ENCODE measurements around the gene CRTC1.

CRTC1 gene

DNA sequence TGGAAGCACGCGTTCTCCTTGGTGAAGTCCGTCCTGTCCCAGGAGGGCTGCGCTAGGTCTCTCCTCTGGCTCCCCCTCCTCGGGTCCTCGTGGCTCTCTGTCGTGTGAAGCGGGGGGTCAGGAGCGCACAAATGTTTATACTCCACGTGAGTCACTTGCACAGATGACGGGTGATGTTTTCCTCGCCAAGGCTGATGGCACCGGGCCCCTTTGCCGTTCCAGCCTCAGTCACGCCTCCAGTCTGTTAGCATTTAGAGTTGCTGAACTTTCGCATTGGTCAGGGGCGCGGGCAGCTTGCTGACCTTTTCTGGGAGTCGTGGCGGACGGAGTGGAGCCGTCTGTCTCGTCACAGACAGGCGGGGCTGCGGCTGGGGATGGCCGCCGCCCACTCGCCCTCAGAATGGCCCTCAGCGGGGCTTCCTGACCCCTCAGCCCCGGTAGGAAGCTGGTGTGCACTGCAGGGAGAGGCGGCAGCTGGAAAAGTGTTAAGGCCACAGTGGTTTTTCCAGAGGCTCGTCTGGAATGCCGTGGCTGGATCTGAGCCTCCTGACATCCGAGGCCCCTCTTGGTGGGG, 32.9 kb upstream of the CRTC1 start:
- no peak for DNase-seq
- TF ChIP-seq EZH2 (optimal IDR thresholded peaks at IDR 0.05; ENCODE audit: low read depth, low read length), result no peak
- no peak for TF ChIP-seq EZH2phosphoT487 (IDR thresholded peaks at IDR 0.05; ENCODE audit: low read length)
- TF ChIP-seq, protein P1, sequence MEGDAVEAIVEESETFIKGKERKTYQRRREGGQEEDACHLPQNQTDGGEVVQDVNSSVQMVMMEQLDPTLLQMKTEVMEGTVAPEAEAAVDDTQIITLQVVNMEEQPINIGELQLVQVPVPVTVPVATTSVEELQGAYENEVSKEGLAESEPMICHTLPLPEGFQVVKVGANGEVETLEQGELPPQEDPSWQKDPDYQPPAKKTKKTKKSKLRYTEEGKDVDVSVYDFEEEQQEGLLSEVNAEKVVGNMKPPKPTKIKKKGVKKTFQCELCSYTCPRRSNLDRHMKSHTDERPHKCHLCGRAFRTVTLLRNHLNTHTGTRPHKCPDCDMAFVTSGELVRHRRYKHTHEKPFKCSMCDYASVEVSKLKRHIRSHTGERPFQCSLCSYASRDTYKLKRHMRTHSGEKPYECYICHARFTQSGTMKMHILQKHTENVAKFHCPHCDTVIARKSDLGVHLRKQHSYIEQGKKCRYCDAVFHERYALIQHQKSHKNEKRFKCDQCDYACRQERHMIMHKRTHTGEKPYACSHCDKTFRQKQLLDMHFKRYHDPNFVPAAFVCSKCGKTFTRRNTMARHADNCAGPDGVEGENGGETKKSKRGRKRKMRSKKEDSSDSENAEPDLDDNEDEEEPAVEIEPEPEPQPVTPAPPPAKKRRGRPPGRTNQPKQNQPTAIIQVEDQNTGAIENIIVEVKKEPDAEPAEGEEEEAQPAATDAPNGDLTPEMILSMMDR (IDR thresholded peaks at IDR 0.05; ENCODE audit: low read length), result no peak
- H3F3A ChIP-seq (ENCODE audit: insufficient read depth, low read length), result no peaks in the 10 kb centered on the region
- H2AFZ ChIP-seq (ENCODE audit: low read length), result no peak overlapping the region
- no peaks in the 10 kb centered on the region for H3K4me1 ChIP-seq (ENCODE audit: low read length)
- peaks cover 4% of the 10 kb centered on the region; the same call in 1 of the 2 replicates for H3K79me2 ChIP-seq (ENCODE audit: low read length)
- H3K9me3 ChIP-seq (replicated peaks; ENCODE audit: insufficient read depth, low read length), result no peaks in the 10 kb centered on the region
- no peaks in the 10 kb centered on the region for H3K27me3 ChIP-seq (replicated peaks; ENCODE audit: insufficient read depth, low read length)
- no peak overlapping the region for H3K9ac ChIP-seq (ENCODE audit: low read length)
- no peaks in the 10 kb centered on the region for H3K36me3 ChIP-seq (replicated peaks; ENCODE audit: insufficient read depth, low read length)
- no peak overlapping the region for H3K4me2 ChIP-seq (ENCODE audit: low read depth, low read length)
- H4K20me1 ChIP-seq (ENCODE audit: insufficient read depth, low read length), result no peaks in the 10 kb centered on the region
- H3K4me3 ChIP-seq (ENCODE audit: low read length), result no peak overlapping the region
- no peaks in the 10 kb centered on the region for H3K9me2 ChIP-seq (replicated peaks; ENCODE audit: insufficient read depth, low read length)
- H3K27ac ChIP-seq (ENCODE audit: low read length), result no peak overlapping the region

DNA sequence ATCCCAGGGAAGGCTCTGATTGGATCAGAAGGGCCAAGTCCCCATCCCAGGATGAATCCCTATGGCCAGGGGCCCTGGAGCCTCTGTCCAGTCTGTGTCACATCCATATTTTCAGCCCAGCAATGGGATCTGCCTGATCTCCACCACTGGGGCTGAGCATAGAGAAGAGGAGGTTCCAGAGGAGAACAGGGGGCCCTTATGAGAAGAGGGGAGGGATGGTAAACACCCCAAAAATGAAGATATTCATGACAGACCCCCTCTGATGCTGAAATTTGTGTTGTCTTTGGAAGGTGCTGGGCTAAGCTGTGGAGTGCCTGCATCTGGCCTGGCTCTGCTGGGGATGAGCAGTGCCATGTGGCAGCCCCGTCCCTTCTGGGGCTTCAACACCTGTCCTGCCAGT, 32.2 kb upstream of the CRTC1 start:
- Histone ChIP-seq H3K36me3 (replicated peaks; ENCODE audit: insufficient read depth, low read length) (no peaks in the 10 kb centered on the region), H3K9me2 (replicated peaks; ENCODE audit: insufficient read depth, low read length) (no peaks in the 10 kb centered on the region), H4K20me1 (ENCODE audit: insufficient read depth, low read length) (no peaks in the 10 kb centered on the region), H3K9me3 (replicated peaks; ENCODE audit: insufficient read depth, low read length) (no peaks in the 10 kb centered on the region), H3K9ac (ENCODE audit: low read length) (no peak overlapping the region), H3K27ac (ENCODE audit: low read length) (no peak overlapping the region), H2AFZ (ENCODE audit: low read length) (no peak overlapping the region), H3K4me1 (ENCODE audit: low read length) (no peaks in the 10 kb centered on the region), H3K27me3 (replicated peaks; ENCODE audit: insufficient read depth, low read length) (no peaks in the 10 kb centered on the region), H3F3A (ENCODE audit: insufficient read depth, low read length) (no peaks in the 10 kb centered on the region), H3K4me3 (ENCODE audit: low read length) (no peak overlapping the region), H3K79me2 (ENCODE audit: low read length) (peaks cover 4% of the 10 kb centered on the region; the same call in 1 of the 2 replicates), H3K4me2 (ENCODE audit: low read depth, low read length) (no peak overlapping the region)
- no peak for DNase-seq
- TF ChIP-seq EZH2 (optimal IDR thresholded peaks at IDR 0.05; ENCODE audit: low read depth, low read length), result no peak
- TF ChIP-seq, protein P1 (IDR thresholded peaks at IDR 0.05; ENCODE audit: low read length), result no peak
- TF ChIP-seq EZH2phosphoT487 (IDR thresholded peaks at IDR 0.05; ENCODE audit: low read length), result no peak

DNA sequence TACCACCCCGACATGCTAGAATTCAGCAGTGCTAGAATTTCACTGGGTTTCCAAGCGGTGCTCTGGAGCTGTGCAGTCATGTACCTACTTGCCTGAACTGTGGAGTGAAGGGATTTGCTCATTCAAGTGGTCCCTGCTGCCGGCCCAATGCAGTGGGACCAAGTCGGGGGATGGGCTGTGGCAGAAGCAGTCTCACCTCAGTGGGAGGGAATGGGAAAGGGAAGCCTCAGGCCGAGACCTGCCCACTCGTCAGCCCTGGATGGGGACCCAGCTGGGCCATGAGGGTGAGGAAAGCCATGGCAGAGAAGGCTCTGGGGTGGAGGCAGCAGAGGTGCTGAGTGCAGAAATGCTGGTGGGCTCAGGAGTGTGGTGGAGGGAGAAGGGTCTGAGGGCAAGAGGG, 31.7 kb upstream of the CRTC1 start:
- no peaks in the 10 kb centered on the region for H3K36me3 ChIP-seq (replicated peaks; ENCODE audit: insufficient read depth, low read length)
- no peak overlapping the region for H3K4me3 ChIP-seq (ENCODE audit: low read length)
- no peaks in the 10 kb centered on the region for H3K79me2 ChIP-seq (ENCODE audit: low read length)
- no peaks in the 10 kb centered on the region for H3K4me1 ChIP-seq (ENCODE audit: low read length)
- H3K4me2 ChIP-seq (ENCODE audit: low read depth, low read length), result no peak overlapping the region
- TF ChIP-seq, protein P1 (IDR thresholded peaks at IDR 0.05; ENCODE audit: low read length), result no peak
- no peak for TF ChIP-seq EZH2 (optimal IDR thresholded peaks at IDR 0.05; ENCODE audit: low read depth, low read length)
- TF ChIP-seq EZH2phosphoT487 (IDR thresholded peaks at IDR 0.05; ENCODE audit: low read length), result no peak
- no peak for DNase-seq
- H3F3A ChIP-seq (ENCODE audit: insufficient read depth, low read length), result no peaks in the 10 kb centered on the region
- H3K9me2 ChIP-seq (replicated peaks; ENCODE audit: insufficient read depth, low read length), result no peaks in the 10 kb centered on the region
- no peak overlapping the region for H3K27ac ChIP-seq (ENCODE audit: low read length)
- H2AFZ ChIP-seq (ENCODE audit: low read length), result no peak overlapping the region
- H4K20me1 ChIP-seq (ENCODE audit: insufficient read depth, low read length), result no peaks in the 10 kb centered on the region
- no peaks in the 10 kb centered on the region for H3K9me3 ChIP-seq (replicated peaks; ENCODE audit: insufficient read depth, low read length)
- H3K9ac ChIP-seq (ENCODE audit: low read length), result no peak overlapping the region
- H3K27me3 ChIP-seq (replicated peaks; ENCODE audit: insufficient read depth, low read length), result no peaks in the 10 kb centered on the region

Measured in MM.1S (cell line).